ENCODE data around the gene ORAI2.

DNA sequence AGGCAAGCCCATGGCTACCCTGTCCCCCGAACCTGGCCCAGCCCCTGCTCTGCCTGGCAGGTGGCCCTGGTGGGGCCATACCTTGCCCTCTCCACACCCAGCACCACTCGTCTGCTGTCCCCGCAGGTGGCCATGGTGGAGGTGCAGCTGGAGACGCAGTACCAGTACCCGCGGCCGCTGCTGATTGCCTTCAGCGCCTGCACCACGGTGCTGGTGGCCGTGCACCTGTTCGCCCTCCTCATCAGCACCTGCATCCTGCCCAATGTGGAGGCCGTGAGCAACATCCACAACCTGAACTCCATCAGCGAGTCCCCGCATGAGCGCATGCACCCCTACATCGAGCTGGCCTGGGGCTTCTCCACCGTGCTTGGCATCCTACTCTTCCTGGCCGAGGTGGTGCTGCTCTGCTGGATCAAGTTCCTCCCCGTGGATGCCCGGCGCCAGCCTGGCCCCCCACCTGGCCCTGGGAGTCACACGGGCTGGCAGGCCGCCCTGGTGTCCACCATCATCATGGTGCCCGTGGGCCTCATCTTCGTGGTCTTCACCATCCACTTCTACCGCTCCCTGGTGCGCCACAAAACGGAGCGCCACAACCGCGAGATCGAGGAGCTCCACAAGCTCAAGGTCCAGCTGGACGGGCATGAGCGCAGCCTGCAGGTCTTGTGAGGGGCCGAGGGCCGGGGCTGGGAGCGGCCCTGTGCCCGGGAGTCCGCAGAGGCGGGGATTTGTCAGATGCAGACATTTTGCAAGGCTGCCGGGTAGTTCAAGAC is 13.2 kb downstream of the ORAI2 start:
- TF ChIP-seq CEBPB (IDR thresholded peaks at IDR 0.05; ENCODE audit: low read depth, low read length) (no peak), POLR2A (IDR thresholded peaks at IDR 0.05; ENCODE audit: low read depth, low read length) (no peak), SMC3 (IDR thresholded peaks at IDR 0.05; ENCODE audit: low read depth, low read length) (no peak), RCOR1 (IDR thresholded peaks at IDR 0.05; ENCODE audit: insufficient replicate concordance, low read length) (no peak), RFX5 (IDR thresholded peaks at IDR 0.05; ENCODE audit: low read depth, low read length) (no peak), RAD21 (IDR thresholded peaks at IDR 0.05; ENCODE audit: low read length) (no peak), NFE2L2 (IDR thresholded peaks at IDR 0.05; ENCODE audit: low read depth, low read length) (no peak), FOS (IDR thresholded peaks at IDR 0.05; ENCODE audit: low read depth, low read length) (no peak), MAFK (IDR thresholded peaks at IDR 0.05; ENCODE audit: low read depth, low read length) (no peak), MAZ (IDR thresholded peaks at IDR 0.05; ENCODE audit: borderline replicate concordance, low read depth, low read length) (no peak), CHD1 (IDR thresholded peaks at IDR 0.05; ENCODE audit: low read depth, low read length) (no peak)
- TF ChIP-seq, protein P1, sequence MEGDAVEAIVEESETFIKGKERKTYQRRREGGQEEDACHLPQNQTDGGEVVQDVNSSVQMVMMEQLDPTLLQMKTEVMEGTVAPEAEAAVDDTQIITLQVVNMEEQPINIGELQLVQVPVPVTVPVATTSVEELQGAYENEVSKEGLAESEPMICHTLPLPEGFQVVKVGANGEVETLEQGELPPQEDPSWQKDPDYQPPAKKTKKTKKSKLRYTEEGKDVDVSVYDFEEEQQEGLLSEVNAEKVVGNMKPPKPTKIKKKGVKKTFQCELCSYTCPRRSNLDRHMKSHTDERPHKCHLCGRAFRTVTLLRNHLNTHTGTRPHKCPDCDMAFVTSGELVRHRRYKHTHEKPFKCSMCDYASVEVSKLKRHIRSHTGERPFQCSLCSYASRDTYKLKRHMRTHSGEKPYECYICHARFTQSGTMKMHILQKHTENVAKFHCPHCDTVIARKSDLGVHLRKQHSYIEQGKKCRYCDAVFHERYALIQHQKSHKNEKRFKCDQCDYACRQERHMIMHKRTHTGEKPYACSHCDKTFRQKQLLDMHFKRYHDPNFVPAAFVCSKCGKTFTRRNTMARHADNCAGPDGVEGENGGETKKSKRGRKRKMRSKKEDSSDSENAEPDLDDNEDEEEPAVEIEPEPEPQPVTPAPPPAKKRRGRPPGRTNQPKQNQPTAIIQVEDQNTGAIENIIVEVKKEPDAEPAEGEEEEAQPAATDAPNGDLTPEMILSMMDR (conservative IDR thresholded peaks at IDR 0.05; ENCODE audit: low read depth, low read length) = no peak
- TF ChIP-seq, protein P2, sequence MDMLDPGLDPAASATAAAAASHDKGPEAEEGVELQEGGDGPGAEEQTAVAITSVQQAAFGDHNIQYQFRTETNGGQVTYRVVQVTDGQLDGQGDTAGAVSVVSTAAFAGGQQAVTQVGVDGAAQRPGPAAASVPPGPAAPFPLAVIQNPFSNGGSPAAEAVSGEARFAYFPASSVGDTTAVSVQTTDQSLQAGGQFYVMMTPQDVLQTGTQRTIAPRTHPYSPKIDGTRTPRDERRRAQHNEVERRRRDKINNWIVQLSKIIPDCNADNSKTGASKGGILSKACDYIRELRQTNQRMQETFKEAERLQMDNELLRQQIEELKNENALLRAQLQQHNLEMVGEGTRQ (IDR thresholded peaks at IDR 0.05; ENCODE audit: low read depth, low read length) = no peak
- TF ChIP-seq, protein P3, sequence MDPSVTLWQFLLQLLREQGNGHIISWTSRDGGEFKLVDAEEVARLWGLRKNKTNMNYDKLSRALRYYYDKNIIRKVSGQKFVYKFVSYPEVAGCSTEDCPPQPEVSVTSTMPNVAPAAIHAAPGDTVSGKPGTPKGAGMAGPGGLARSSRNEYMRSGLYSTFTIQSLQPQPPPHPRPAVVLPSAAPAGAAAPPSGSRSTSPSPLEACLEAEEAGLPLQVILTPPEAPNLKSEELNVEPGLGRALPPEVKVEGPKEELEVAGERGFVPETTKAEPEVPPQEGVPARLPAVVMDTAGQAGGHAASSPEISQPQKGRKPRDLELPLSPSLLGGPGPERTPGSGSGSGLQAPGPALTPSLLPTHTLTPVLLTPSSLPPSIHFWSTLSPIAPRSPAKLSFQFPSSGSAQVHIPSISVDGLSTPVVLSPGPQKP (IDR thresholded peaks at IDR 0.05; ENCODE audit: borderline replicate concordance, low read depth, low read length) = no peak

All from IMR-90 (cell line).